Panc1 (cell line): ENCODE data around the gene PFKFB4. TPM values are rescaled to one million over a fixed set of nuclear protein-coding genes. Genes with fewer than 3 reads are reported as not detected.

Source experiments
- ATAC-seq: fragments of 200-7000 bp; cut with Tn5 transposase; 2 replicates; pipeline ENCODE4 v1.9.1; 2020; ENCODE audit warnings: mild to moderate bottlenecking, moderate library complexity
- BruUV-seq: library from RNA; stranded (reverse); fragments of 400-500 nt; replicated peaks from 2 replicates; lab custom pipeline; 2021; lab: Mats Ljungman, UMichigan
- CTCF ChIA-PET: fragments of 300-600 bp; sonication (Branson Sonifier 250); formaldehyde crosslinking; loops from one replicate; lab custom pipeline; 2022; ENCODE audit warnings: antibody characterized with exemption; lab: Charles Lee
- POLR2A ChIA-PET: fragments of 300-600 bp; sonication (Branson Sonifier 250); formaldehyde crosslinking; loops from one replicate; lab custom pipeline; 2022; ENCODE audit warnings: antibody characterized with exemption; lab: Charles Lee
- DNase-seq: peaks from one replicate; pipeline ENCODE4 v3.0.0-alpha.2; 2010; ENCODE audit warnings: low read depth, low spot score
- H3K27ac ChIP-seq: 2 replicates; pipeline ENCODE4 v1.5.1; 2011; ENCODE audit warnings: mild to moderate bottlenecking, low read length, inconsistent platforms
- H3K27me3 ChIP-seq: fragments of 200-500 bp; sonication (Bioruptor generic); 2 replicates; pipeline ENCODE4 v1.6.0; 2014; ENCODE audit warnings: low read length, inconsistent platforms; ENCODE audit not compliant: control insufficient read depth, insufficient read depth
- H3K36me3 ChIP-seq: fragments of 200-500 bp; sonication (Bioruptor generic); 2 replicates; pipeline ENCODE4 v1.5.1; 2014; ENCODE audit warnings: inconsistent platforms, mild to moderate bottlenecking, low read length, moderate library complexity; ENCODE audit not compliant: control insufficient read depth, insufficient read depth
- H3K4me1 ChIP-seq: 2 replicates; pipeline ENCODE4 v1.5.1; 2011; ENCODE audit warnings: inconsistent platforms, mild to moderate bottlenecking, low read length, moderate library complexity; ENCODE audit not compliant: control insufficient read depth, insufficient read depth
- H3K4me3 ChIP-seq, 2 experiments: 2 replicates each; pipeline ENCODE4 v1.5.1; 2011 to 2012; ENCODE audit warnings: low read depth in 2 of 2, low read length in 2 of 2, mild to moderate bottlenecking in 2 of 2, inconsistent platforms in 1 of 2, moderate library complexity in 1 of 2
- H3K9me3 ChIP-seq: fragments of 200-500 bp; sonication (Bioruptor generic); 2 replicates; pipeline ENCODE4 v1.5.1; 2014; ENCODE audit warnings: low read depth, mild to moderate bottlenecking, inconsistent platforms, low read length, moderate library complexity; ENCODE audit not compliant: control insufficient read depth, insufficient read depth
- CTCF ChIP-seq: fragments of 450-650 bp; IDR thresholded peaks from 2 replicates; pipeline ENCODE4 v1.5.1; 2017; ENCODE audit warnings: mild to moderate bottlenecking
- POLR2AphosphoS5 ChIP-seq: IDR thresholded peaks from 2 replicates; pipeline ENCODE4 v1.6.1; 2012; ENCODE audit warnings: mild to moderate bottlenecking, low read depth, low read length, moderate library complexity
- SIN3A ChIP-seq: IDR thresholded peaks from 2 replicates; pipeline ENCODE4 v1.6.1; 2012; ENCODE audit warnings: low read depth, mild to moderate bottlenecking, low read length, moderate library complexity, borderline replicate concordance; ENCODE audit not compliant: insufficient read depth
- TCF7L2 ChIP-seq: IDR thresholded peaks from 2 replicates; pipeline ENCODE4 v1.6.1; 2011; ENCODE audit warnings: mild to moderate bottlenecking, low read depth, low read length, inconsistent platforms
- in situ Hi-C: cut with HindIII; loops from 2 replicates; pipeline ENCODE4 v1.10.0; 2016; ENCODE audit warnings: low sequenced_read_pairs, low pct_unique_long_range_greater_than_20kb
- intact Hi-C: fragments of 100-400 bp; cut with micrococcal nuclease; formaldehyde crosslinking; loops from one replicate; pipeline ENCODE4 v1.10.0; 2022; ENCODE audit not compliant: unreplicated experiment
- total RNA-seq: library from RNA; stranded (reverse); gene quantifications from one replicate; pipeline ENCODE4 v1.2.1, GENCODE V29; 2021; ENCODE audit not compliant: unreplicated experiment
- TF ChIP-seq, protein P1 (sequence below), 2 experiments: IDR thresholded peaks; 2 replicates each; pipeline ENCODE4 v1.6.1; 2011 to 2012; ENCODE audit warnings: low read depth in 2 of 2, control low read depth in 1 of 2, low read length in 1 of 2, mild to moderate bottlenecking in 1 of 2, moderate library complexity in 1 of 2; ENCODE audit not compliant: insufficient read depth in 1 of 2

Gene PFKFB4
- total RNA-seq, 1 experiment from 2014 or later, result 6.0 TPM

- no peaks in the 10 kb centered on the region for H3K27me3 ChIP-seq
- intact Hi-C loops (no loop called here), in situ Hi-C loops (no loop called here)
- no peaks in the 10 kb centered on the region for H3K36me3 ChIP-seq
- H3K4me1 ChIP-seq, result no peaks in the 10 kb centered on the region
- ChIA-PET POLR2A (no interaction called here), CTCF (no interaction called here)
- no peak overlapping the region for H3K4me3 ChIP-seq
- no peak for DNase-seq
- no TSS peak for BruUV-seq
- H3K27ac ChIP-seq, result no peak overlapping the region
- no peak for TF ChIP-seq CTCF
- TF ChIP-seq SIN3A, result no peak
- TF ChIP-seq POLR2AphosphoS5, result no peak
- TF ChIP-seq TCF7L2, result no peak
- TF ChIP-seq, protein P1, sequence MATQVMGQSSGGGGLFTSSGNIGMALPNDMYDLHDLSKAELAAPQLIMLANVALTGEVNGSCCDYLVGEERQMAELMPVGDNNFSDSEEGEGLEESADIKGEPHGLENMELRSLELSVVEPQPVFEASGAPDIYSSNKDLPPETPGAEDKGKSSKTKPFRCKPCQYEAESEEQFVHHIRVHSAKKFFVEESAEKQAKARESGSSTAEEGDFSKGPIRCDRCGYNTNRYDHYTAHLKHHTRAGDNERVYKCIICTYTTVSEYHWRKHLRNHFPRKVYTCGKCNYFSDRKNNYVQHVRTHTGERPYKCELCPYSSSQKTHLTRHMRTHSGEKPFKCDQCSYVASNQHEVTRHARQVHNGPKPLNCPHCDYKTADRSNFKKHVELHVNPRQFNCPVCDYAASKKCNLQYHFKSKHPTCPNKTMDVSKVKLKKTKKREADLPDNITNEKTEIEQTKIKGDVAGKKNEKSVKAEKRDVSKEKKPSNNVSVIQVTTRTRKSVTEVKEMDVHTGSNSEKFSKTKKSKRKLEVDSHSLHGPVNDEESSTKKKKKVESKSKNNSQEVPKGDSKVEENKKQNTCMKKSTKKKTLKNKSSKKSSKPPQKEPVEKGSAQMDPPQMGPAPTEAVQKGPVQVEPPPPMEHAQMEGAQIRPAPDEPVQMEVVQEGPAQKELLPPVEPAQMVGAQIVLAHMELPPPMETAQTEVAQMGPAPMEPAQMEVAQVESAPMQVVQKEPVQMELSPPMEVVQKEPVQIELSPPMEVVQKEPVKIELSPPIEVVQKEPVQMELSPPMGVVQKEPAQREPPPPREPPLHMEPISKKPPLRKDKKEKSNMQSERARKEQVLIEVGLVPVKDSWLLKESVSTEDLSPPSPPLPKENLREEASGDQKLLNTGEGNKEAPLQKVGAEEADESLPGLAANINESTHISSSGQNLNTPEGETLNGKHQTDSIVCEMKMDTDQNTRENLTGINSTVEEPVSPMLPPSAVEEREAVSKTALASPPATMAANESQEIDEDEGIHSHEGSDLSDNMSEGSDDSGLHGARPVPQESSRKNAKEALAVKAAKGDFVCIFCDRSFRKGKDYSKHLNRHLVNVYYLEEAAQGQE (IDR thresholded peaks at IDR 0.05; ENCODE audit: insufficient read depth in 1 of 2, low read depth in 2 of 2, low read length in 1 of 2), result no peak
- no peak for ATAC-seq
- H3K9me3 ChIP-seq, result no peaks in the 10 kb centered on the region
Observed at GRCh38 chr3:48543271-48543866, 13.2 kb downstream of the PFKFB4 start.

GRCh38 chr3:48538451-48538850 is 18.2 kb downstream of the PFKFB4 start:
- Histone ChIP-seq H3K27me3 (no peaks in the 10 kb centered on the region), H3K36me3 (no peaks in the 10 kb centered on the region), H3K27ac (no peak overlapping the region), H3K9me3 (no peaks in the 10 kb centered on the region), H3K4me3 (no peak overlapping the region), H3K4me1 (no peaks in the 10 kb centered on the region)
- ChIA-PET POLR2A (no interaction called here), CTCF (no interaction called here)
- in situ Hi-C loops, result no loop called here
- ATAC-seq, result no peak
- DNase-seq, result no peak
- no peak for TF ChIP-seq POLR2AphosphoS5
- intact Hi-C loops, result no loop called here
- no TSS peak for BruUV-seq

GRCh38 chr3:48536785-48537184 is 19.8 kb downstream of the PFKFB4 start:
- H3K4me3 ChIP-seq, result no peak overlapping the region
- no peaks in the 10 kb centered on the region for H3K9me3 ChIP-seq
- ChIA-PET POLR2A (no interaction called here), CTCF (no interaction called here)
- no peak for ATAC-seq
- intact Hi-C loops (no loop called here), in situ Hi-C loops (no loop called here)
- no peak overlapping the region for H3K27ac ChIP-seq
- no peaks in the 10 kb centered on the region for H3K4me1 ChIP-seq
- no peaks in the 10 kb centered on the region for H3K36me3 ChIP-seq
- no peaks in the 10 kb centered on the region for H3K27me3 ChIP-seq
- TF ChIP-seq TCF7L2, result no peak
- TF ChIP-seq POLR2AphosphoS5, result no peak
- no peak for TF ChIP-seq CTCF
- TF ChIP-seq SIN3A, result no peak
- TF ChIP-seq, protein P1 (IDR thresholded peaks at IDR 0.05; ENCODE audit: insufficient read depth in 1 of 2, low read depth in 2 of 2, low read length in 1 of 2), result no peak
- DNase-seq, result no peak
- no TSS peak for BruUV-seq
